Endothelial cell of hepatic sinusoid (primary cell): ENCODE results near the gene PRMT7.

ENCODE experiments used
- in situ Hi-C: cut with HindIII; loops from 2 replicates; pipeline ENCODE4 v1.10.0; 2017; ENCODE audit warnings: low sequenced_read_pairs

PRMT7 gene

DNA sequence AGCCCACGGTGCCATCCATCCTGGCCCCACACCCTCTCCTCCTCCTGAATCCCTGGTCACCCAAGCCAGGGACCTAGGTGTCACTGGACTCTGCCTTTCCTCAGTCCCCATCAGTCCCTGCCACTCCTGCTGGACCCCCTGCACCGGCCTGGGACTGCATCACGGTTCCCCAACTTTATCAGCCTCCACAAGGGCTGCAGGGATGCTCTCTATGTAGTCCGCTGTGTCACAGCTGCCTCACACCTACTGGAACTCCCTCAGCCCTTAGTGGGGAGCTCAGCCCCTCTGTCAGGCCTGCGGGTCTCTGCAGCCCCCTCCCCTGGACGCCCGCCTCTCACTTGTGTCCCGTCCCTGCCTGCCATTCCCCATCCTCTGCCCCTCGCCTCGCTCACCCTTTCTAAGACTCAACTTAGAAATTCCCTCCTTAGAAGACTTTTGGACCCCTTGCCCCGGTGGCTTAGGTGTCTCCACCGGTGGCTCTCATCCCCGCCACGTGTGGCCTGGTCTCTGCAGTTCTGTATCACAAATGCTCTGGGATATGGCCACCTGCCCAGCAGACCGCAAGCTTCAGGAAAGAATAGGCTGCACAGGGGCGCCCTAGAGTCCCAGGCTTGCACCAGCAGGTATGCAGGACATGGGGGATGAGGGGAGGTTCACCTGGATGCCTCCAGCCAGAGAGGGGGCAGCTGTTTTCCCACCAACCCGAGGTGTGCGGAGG lies 62.9 kb downstream of the PRMT7 start:
- in situ Hi-C loops = no loop called here

DNA sequence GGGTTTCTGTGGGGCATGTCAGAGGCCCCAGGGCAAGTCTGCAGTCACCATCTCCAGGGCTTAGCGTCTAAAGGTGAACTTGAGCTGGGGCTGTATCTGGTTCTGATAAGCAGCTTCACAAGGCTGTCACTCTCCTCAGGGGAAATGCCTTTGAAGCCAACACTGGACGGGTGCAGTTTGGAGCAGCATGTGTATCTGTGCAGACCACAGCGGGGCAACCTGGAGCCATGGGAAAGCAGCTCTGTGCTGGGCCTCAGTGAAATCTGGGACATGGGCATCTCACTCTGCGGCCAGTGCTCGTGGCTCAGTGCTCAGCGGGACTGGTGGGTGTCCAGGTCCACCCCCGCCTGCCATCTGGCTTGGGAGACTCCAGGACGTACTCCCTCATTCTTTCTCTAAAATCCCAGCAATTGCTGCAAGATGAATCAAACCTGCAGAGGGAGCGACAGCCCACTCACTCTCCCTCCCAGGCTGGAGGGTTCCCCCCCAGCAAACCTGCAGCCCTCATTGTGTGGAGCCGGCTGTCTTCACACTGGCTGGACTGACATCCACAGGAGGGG lies 63.5 kb downstream of the PRMT7 start:
- in situ Hi-C loops = no loop called here

DNA sequence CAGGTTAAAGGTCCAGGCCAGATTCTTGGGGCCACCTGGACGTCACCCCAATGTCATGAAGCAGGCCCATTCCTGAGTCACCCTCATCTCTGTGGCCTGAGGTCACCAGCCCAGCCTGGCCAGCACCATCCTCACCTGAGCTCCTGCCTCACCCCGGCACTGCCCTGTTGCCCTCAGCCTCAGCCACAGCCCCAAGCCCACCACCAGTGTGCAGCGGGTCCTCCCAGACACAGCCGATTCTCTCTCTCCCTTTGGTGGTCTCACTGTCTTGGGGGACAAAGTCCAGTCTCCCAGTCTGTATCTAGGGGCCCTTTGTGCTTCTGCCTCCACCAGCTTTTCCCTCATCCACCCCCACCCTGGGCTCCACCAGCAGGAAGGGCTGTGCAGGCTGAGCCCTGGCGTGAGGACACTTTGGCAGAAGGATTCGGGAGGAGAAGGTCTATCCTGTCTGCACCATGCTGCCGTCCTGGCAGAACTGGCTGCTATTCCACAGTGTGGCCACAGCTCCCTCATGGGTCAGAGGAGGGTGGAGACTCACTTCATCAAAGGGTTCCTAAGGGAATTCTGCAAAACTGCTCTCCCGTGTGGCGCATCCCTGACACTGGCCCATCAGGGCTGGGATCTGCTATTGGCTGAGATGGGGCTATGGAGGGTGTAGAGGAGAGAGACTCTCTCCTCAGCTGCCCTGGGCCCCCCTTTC lies 64.3 kb downstream of the PRMT7 start:
- in situ Hi-C loops = no loop called here

DNA sequence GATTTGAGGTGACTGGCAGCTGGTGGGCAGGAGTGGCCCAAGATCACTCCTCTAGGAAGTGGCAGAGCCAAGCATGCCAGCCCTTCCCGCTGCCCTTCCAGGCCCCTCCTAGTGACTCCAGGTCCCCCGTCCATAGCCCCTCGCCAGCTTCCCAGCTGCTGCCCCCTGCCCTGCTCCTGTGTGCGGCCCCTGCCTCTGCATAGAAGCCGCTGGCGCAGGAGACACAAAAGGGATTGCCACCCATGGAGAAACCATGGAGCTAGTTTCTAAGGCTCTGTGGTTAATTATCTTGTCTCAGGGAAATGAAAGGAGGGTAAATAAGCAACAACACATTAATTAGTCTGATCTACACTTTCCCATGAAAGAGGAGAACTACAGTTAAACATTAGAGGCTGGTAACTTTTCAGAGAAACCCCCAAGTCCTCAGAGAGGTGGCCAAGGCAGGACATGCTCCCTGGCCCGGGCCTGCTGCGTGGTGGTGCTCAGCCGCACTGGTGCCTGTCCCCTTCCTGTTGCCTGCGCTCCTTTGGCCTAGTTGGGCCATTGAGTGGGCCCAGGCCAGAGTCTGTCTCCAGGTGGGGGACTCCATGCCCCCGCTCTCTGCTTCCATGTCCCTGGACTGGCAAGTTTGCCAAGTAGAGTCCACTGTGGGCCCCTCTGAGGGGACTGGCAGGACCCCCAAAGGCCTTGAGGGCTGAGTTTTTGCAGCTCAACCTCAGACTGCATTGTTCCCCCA lies 65.2 kb downstream of the PRMT7 start:
- in situ Hi-C loops = no loop called here

DNA sequence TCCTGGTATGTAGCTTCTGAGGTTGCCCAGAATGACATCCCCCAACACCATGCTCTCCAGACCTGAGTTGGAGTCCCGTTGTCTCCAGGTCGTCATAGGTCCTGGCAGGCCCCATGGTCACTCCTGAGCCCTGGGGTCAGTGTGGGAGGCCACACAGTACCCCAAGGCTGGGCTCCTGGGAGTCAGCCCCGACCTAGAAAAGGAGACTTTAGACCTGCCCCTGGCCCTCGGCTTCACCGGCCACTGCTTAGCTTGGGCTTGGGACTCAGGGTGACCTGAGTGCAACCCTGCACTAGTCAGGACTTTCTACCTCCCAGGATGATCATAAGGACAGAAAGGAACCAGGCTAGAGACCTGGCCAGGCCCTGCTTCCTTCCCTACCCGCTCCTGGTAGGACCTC lies 65.8 kb downstream of the PRMT7 start:
- in situ Hi-C loops = no loop called here

DNA sequence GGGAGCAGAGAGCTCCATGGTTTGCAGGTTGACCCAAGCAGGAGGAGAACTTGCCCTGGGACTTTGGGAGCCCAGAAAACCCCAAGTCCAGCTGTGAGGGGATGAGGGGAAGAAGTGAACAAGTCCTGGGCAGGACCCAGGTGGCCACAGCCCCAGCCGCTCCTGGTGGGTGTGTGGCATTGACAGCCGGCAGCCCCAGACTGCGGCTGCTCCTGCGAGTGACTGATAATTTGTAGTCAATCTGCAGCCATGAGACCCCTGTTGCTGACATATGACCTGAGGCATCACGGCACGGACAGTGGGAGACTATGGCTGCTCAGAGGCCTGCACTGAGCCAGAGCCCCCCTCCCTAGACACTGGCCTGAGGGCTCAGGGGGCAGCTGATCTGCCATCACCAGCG lies 66.4 kb downstream of the PRMT7 start:
- in situ Hi-C loops = no loop called here

DNA sequence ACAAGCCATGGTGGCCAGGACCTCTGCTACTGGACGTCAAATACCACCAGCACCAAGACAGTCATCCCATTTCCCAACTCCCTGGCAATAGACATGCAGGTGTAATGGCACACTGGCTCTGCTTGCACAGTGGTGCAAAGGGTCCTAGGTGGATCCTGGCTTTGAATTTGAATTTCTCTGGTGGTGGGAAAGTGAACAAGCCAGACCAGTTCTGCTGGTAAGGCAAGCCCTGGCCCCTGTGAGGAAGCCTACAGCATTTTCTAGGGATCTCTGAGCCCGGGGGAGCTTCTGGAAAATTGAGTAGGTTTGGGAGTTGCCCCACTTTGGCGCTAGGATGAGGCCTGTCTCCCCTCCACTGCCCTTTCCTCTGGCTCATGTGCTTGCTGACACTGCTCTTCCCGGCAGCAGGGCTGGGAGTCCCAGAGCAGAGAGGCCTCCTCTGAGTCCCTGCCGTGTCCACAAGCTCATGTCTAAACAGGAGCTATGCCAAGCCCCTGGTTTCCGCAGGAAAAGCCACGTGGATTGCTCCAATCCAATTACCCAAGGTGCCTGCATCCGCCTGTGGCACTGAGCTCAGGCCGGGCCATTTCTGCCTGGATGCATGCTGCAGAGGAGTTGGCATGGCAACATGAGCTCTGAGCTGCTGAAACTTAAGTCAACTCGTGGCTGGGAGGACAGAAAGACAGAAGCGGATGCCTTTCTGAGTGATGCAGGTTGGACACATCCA lies 67.0 kb downstream of the PRMT7 start:
- in situ Hi-C loops = no loop called here

DNA sequence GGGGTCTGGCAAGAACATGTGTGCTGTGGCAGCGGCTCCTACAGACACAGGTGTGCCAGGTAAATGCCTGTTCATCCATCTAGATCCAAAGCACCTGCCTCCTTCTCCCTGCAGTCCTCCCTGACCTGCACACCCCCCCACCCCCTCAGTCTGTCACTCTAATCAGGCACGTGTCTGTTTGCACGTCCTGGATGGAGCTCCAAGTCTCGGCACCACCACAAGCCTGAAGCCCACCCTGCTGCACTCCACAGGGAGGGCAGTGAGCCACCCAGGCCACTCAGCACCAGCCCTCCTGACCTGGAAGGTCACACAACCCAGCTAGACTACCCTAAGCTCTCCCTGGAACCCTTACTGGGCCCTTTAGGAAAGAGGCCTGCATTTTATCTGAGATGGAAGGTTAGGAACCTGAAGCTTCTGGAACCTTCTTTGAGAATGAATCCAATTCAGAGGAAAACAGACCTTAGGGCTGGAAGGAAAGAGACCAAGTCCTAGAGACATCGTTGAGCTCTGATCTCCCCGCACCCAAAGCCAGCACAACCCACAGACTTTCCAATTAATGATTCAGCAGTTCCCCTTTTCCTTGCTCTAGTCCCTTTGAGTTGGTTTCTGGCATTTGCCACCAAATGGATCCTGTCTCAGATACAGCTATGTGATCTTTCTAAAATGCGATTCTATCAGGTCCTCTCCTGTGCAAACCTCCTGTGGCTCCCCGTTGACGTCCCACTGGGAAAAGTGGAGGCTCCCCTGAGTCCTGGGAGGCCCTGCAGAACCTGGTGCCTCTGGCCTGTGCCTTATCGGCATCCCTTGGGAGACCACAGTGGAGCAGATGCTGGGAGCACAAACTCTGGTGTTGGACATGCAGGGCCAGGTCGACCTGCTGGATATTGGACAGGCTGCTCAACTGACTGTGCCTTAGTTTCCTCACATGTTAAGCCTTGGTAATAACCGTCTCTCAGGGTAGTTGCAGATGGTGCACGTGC lies 67.9 kb downstream of the PRMT7 start:
- in situ Hi-C loops = no loop called here

DNA sequence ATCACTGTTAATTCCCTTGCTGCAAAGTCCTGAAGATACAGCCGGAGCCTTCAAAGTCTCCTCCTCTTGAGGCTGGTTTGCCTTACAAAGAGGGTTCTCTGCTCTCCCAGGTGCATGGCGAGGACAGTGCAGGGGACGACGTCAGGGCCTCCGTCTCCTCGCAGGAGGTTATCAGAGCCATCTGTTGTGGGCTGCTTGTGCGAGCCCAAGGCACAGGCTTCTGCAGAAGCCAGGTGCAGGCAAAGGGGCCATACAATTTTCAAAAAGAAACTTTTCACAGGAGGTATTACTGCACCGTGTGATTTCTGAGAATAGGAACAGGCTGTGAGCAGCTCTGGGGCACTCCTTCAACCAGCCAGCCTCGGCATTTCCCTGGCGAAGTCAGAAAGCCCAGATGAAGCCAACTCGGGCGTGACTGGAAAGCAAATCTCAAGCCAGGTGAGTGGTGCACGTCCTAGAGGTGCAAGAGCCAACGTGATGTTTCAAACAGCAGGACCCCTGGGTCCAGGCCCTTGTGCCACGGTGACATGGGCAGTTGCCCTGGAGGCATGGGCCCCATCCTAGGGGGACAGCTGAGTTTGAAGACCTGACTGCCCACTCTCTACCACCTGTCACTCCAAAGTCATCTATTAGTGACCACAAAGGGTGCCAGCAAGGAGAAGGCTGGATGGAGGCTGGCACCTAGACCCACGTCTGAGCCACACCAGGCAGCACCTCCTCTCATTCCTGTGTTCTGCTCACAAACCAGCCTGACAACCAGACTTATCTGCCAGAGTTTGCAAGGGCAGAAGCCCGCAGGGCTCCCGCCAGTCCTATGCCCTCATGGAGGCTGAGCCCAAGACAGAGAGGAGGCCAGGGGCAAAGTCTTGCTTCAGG lies 68.9 kb downstream of the PRMT7 start:
- in situ Hi-C loops = no loop called here

DNA sequence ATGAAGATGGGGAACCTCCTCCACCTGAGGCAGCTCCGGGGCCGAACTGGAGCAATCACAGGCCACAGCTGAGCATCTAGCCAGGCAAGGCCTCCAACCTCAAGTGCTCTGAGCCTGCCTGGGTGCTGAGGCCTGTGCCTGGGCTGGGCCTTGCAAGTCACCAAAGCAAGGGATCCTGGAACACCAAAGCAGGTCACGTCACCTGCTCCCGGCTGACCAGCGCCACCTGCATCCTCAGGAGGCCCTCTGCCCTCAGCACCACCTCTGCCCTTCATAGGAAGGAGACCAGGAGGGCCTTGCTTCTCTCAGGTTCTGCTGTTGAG lies 69.5 kb downstream of the PRMT7 start:
- in situ Hi-C loops = no loop called here

DNA sequence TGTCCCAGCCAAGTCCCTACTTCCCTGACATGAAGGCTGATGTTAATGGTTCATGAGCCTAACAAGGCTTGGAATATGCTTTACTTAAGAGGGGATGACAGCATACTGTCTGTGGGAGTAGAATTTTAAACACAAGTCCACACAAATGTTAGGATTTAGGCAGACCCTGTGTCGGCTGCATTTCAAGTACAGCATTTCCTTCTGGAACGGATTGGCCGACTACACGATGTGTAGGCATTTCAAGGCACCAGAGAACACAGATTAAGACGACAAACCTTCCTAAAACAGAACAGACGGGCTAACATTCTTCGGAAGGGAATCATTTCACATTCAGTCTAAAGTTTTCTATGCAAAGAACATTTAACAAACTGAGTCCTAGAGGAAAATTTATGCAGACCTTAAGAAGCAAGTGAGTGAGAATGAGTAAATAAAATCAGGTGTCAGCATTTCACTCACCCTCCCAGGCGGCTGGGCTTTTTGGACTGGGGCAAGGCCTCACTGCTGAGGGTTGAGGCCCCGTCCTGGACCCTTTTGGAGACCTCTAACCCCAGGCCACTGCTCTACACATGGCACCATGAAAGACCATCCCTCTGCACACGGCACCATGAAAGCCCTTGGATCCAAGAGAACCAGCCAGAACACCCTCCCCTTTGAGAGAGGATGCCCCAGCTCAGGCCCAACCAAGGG lies 70.0 kb downstream of the PRMT7 start:
- in situ Hi-C loops = no loop called here

DNA sequence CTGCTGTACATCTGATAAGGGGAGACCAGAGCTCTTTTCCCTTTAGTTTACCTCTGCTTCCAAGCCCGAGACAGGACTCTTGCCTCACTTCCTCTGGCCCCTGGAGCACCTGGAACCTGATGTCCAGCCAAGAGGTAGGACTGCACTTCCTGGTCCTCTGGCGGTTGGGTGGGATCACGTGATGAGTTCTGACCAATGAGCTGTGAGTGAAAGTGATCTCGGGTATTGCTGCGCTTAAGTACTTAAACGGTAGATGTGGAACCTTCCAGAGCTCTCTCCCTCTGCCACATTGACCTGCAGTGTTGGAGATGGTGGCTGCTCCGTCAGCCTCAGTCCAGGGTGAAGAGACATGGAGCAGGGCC lies 70.5 kb downstream of the PRMT7 start:
- in situ Hi-C loops = no loop called here

DNA sequence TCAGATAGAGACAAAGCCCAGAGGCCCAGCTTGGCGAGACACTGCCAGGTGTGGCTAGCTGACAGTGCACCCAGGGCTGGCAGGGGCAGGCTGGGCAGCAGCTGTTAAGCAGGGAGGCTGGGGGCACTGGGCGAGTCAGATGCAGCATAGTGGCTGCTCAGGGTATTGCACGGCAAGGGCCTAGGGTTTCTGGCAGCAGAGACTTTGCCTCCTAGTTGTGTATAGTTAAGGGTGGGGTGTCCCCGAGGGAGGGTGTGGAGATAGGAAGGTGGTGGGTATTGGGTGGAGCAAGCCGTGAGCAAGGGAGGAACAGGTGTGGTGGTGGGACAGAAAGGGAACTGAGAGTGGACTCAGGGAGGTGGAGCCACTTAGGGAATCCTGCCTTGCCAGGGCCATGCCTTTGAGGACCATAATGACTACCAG lies 71.5 kb downstream of the PRMT7 start:
- in situ Hi-C loops = no loop called here

DNA sequence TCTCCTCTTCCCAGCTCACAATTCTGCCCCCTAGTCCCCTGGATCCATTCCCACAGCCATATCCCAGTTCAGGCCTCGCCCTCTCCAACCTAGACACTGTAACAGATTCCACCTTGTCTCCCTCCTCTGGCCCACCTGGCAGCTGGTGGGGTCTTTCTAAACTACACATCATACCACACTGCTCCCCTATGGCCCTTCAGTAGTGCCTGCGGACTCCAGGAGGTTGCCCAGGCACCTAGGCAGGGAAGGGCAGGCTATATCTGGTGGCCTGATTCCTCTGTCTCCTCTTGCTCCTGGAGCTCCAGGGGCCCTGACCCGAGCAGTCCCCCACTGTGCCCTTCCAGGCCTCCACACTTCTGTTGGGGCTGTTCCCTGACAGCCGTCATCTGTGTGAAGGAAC lies 73.0 kb downstream of the PRMT7 start:
- in situ Hi-C loops = no loop called here

DNA sequence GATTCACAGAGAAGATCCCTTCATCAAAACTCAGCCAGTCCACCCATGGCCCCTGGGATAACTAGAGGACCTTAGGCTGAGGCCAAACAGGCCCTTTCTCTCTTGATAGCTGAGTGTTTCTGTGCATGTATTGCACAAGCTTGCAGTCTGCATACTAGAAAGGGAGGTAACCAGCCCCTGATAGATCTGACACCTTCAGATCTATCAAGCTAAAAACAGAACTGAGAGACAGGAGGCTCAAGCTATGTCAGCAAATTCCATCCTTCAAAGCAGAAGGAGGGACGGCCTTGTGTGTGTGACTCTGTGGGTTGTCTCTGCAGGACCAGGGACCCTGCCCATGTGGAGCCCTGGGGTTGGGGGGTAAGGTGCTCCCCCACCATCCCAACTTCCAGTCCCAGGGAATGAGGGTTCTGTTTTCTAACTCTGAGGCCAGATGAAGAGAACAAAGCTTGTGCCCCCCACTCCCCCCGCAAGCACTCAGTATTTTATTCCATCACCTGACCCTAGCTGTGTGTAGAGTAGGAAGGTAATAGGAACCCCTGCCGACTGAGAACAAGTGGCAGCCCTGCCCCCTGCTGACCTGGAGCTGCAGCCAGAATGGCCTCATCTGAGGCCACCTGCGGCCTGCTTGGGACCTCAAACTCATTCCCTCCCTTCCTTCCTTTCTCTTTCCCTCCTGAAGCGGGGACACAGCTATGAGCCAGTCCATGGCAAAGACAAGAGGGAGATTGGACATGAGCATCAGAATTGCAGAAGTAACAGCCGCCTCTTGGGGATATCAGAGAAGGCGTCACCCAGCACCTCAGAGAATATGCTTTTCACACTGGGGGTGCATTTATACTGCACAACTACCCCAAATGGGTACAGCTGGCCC lies 73.7 kb downstream of the PRMT7 start:
- in situ Hi-C loops = no loop called here

DNA sequence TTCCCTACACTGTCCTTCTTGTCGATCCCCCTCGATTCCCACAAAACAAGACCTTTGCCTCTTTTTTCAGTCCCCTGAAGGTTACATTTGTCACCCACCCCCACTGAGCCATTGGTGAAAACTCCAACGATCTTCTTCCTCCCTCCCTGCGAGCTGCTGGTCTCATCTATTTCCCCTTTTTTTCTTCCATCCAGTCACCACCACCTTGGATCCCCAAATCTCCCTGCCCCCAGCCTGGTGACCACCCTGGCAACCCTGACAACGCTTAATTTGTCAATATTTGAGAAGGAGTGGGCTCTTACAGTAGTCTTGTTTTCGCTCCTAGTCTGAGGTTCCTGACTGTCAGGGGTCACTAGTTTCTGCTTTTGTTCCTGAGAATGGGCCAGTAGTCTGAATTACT lies 74.6 kb downstream of the PRMT7 start:
- in situ Hi-C loops = no loop called here

DNA sequence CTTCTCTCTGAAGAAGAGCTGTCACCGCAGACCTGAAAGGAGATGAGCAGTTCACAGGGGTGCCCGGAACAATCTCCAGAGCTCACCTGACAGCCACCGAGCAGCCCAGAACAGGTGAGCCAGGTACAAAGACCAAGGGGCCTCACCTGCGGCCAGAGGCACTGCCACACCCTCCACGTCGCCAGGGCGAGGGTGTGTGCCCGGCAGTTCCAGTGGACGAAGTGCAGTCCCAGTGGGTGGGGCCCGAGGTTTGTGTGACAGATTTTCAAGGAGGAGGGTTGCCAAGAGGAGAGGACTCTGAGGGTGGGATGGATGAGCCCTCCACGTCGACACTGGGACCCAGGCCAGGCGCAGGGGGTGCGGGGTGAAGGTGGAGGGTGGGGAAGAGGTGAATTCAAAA lies 75.8 kb downstream of the PRMT7 start:
- in situ Hi-C loops = no loop called here

DNA sequence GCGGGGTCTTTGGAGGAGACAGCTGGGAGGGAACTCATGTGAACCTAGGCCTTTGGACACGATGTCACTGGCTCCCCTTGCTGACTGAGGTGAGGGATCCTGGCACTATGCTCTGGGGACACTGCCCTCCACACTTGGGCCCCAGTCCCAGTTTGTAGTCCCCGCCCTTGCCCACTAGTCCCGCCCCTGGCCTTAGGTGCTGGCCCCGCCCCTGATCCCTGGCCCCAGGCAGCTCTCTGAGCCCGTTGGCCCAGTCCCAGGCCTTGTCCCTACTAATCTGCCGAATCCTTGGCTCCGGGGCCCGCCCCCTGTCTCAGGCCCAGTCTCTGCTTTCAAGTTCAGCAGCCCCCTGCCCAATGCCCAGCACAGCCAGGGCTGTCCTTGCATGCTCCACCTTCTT lies 76.5 kb downstream of the PRMT7 start:
- in situ Hi-C loops = no loop called here
